Fibroblast of skin of left biceps (primary cell): ENCODE data around the gene KDM4B.

Source experiments
- DNase-seq, 2 experiments: peaks; one replicate each; pipeline ENCODE4 v3.0.0-alpha.2; 2013; ENCODE audit warnings: low read depth in 2 of 2

The KDM4B gene

GRCh38 chr19:5035105-5035761, 66.3 kb downstream of the KDM4B start:
- no peak for DNase-seq

- no peak for DNase-seq
These were observed 67.1 kb downstream of the KDM4B start for GRCh38 chr19:5035793-5036697.

GRCh38 chr19:5036698-5037563, 68.0 kb downstream of the KDM4B start:
- DNase-seq, result no peak

- DNase-seq, result no peak
These were observed 69.0 kb downstream of the KDM4B start for GRCh38 chr19:5037936-5038335.

- no peak for DNase-seq
These were observed 69.8 kb downstream of the KDM4B start for GRCh38 chr19:5038631-5039271.

- no peak for DNase-seq
These were observed 71.0 kb downstream of the KDM4B start for GRCh38 chr19:5039642-5040543.

- DNase-seq, result no peak
These were observed 71.7 kb downstream of the KDM4B start for GRCh38 chr19:5040544-5041167.

- DNase-seq, result no peak
These were observed 72.4 kb downstream of the KDM4B start for GRCh38 chr19:5041168-5041912.

GRCh38 chr19:5041913-5042187, 72.9 kb downstream of the KDM4B start:
- no peak for DNase-seq

- DNase-seq, result no peak
These were observed 73.6 kb downstream of the KDM4B start for GRCh38 chr19:5042556-5042955.

GRCh38 chr19:5045029-5045428, 76.1 kb downstream of the KDM4B start:
- DNase-seq, result no peak

GRCh38 chr19:5045956-5046338, 77.0 kb downstream of the KDM4B start:
- no peak for DNase-seq

GRCh38 chr19:5046339-5047039, 77.6 kb downstream of the KDM4B start:
- no peak for DNase-seq

- no peak for DNase-seq
These were observed 78.5 kb downstream of the KDM4B start for GRCh38 chr19:5047251-5047935.

- peak; percentile 26 to 32 for DNase-seq
These were observed 79.3 kb downstream of the KDM4B start for GRCh38 chr19:5048091-5048726.

- DNase-seq, result no peak
These were observed 80.0 kb downstream of the KDM4B start for GRCh38 chr19:5048727-5049553.

GRCh38 chr19:5049561-5049960, 80.6 kb downstream of the KDM4B start:
- DNase-seq, result no peak
